GM21423 (cell line): ENCODE results near the gene NECTIN2.
"Not testable (repeated sequence)": the region's sequence is repeated elsewhere in the genome, so short reads cannot be mapped to it uniquely, and the experiment has no call there.

Experiments used
- ATAC-seq: cut with Tn5 transposase; IDR thresholded peaks from one replicate; pipeline ENCODE4 v1.9.1; 2021; ENCODE audit warnings: mild to moderate bottlenecking, moderate library complexity; ENCODE audit not compliant: unreplicated experiment

The NECTIN2 gene

DNA sequence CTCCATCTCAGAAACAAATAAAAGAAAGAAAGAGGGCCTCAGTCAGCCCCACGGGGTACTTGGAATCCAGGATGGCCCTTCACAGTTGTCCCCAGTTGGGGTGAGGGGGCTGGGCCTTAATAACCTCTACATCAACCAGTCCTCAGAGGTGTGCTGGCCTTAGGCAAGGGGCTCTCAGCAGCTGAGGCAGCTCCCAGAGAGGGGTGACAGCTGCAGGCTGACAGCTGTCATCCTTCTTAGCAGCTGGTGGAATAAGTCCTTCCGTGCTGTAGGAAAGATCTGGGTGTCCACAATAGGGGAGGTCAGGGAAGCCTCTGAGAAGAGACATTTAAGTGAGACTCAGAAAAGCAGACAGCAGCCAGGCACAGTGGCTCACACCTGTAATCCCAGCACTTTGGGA lies 29.8 kb upstream of the NECTIN2 start:
- ATAC-seq: no peak

DNA sequence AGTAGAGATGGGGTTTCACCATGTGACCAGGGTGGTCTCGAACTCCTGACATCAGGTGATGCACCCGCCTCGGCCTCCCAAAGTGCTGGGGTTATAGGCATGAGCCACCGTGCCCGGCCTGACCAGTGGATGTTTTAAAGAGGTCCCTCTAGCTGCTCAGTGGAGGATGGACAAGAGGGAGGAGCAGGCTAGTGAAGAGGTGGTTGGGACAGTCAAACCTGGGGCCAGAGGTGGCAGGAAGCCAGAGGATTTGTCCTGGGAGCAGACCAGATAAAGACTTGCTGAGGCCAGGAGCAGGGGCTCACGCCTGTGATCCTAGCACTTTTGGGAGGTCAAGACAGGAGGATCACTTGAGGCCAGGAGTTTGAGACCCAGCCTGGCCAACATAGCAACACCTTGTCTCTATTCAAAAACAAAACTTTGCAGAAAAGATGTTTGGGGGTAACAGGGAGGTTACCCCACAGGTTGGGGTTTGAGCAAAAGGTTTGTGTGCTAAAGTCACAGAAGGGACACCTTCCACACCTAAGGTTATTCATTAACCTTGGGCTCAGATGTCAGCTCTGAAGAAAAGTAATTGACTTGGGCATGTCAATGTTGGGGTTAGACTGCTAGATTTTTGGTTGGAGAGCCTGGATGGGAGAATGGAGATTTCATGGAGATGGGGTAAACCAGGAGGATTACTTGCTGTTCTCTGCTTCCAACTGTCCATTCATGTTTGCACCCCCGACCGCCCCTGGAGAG lies 28.2 kb upstream of the NECTIN2 start:
- no peak for ATAC-seq

DNA sequence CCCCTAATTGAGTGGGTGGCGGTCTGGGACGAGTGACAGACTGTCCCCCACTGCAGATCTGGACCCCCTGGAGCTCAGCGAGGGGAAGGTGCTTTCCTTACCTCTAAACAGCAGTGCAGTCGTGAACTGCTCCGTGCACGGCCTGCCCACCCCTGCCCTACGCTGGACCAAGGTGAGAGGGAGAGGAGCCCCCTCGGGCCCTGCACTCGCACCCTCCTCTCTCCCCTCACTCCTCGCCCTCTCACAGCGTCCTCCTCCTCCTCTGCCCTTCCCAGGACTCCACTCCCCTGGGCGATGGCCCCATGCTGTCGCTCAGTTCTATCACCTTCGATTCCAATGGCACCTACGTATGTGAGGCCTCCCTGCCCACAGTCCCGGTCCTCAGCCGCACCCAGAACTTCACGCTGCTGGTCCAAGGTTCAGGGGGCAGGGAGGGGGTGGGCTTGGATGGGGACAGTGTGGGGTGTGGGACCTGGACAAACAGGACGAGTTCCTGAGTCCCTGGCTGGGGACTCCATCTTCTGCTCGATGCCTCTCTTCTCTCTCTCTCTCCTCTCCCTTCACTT lies 27.5 kb upstream of the NECTIN2 start:
- ATAC-seq: no peak

DNA sequence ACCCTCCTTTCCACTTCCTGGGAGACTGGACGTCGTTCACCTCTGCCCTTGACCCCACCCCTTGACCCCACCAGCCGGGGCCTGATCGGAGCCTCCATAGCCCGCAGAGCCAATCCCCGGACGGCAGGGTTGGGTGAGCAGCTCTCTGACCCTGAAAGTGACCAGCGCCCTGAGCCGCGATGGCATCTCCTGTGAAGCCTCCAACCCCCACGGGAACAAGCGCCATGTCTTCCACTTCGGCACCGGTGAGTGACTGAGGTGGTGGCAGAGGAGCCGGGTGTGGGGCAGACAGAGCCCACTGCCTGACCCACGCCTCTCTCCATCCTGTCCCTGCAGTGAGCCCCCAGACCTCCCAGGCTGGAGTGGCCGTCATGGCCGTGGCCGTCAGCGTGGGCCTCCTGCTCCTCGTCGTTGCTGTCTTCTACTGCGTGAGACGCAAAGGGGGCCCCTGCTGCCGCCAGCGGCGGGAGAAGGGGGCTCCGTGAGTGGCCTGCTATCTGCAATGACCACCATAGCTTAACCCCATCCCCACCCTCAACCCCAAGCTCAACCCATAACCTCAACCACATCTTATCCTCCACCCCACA lies 26.8 kb upstream of the NECTIN2 start:
- ATAC-seq: no peak

DNA sequence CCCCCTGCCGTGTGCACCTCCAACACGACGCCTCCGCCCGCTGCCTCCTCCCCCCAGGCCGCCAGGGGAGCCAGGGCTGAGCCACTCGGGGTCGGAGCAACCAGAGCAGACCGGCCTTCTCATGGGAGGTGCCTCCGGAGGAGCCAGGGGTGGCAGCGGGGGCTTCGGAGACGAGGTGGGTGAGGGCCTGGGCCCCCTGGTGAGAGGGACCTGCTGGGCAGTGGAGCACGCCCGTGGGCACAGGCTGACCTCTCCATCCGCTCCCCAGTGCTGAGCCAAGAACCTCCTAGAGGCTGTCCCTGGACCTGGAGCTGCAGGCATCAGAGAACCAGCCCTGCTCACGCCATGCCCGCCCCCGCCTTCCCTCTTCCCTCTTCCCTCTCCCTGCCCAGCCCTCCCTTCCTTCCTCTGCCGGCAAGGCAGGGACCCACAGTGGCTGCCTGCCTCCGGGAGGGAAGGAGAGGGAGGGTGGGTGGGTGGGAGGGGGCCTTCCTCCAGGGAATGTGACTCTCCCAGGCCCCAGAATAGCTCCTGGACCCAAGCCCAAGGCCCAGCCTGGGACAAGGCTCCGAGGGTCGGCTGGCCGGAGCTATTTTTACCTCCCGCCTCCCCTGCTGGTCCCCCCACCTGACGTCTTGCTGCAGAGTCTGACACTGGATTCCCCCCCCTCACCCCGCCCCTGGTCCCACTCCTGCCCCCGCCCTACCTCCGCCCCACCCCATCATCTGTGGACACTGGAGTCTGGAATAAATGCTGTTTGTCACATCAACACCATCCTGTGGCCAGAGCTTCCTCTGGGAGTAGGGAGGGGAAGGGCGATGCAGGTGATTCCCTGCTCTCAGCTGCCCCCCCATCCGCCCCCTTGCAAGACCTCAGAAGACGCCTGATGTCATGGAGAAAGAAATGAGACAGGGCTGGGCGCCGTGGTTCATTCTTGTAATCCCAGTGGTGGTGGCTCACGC lies 25.2 kb upstream of the NECTIN2 start:
- no peak for ATAC-seq

DNA sequence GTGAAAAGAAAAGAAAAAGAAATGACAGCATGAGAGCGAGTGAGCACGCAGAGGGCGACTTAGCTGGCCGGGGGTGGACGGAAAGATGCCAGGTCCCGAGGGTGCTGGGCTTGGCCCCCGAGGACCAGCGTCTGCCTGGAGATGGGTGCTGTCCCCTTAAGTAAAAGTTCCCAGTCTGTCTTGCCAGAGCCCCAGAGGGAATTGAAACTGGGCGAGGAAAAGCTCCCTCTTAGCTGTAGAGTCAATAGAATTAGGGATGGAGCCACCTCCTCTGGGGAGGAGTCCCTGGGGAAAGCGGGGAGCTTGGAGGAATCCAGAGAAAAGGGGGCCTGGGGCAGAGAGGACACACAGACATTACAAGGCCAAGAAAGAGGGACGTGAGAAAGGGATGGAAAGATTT lies 23.9 kb upstream of the NECTIN2 start:
- ATAC-seq: no peak

DNA sequence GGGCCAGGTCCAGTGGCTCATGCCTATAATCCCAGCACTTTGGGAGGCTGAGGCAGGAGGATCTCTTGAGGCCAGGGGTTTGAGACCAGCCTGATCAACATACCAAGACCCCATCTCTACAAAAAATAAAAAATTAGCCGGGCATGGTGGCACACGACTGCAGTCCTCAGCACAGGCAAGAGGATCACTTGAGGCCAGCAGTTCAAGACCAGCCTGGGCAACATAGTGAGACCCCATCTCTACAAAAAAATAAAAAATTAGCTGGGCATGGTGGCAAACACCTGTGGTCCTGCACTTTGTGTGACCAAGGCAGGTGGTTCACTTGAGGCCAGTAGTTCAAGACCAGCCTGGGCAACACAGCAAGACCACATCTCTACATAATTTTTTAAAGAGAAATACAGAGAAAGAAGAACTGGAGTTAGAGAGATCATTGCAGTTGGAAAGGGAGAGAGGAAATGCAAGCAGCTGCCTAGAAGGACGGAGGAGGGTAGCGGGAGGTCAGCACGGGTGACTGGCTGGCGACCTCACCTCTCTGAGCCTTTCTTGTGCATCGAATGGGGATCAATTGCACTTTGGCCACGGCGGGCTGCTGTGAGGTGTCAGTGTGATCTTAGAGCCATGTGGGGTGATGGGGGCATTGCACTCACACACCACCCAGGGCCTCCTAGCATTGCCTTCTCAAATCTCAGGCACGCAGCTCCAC lies 23.3 kb upstream of the NECTIN2 start:
- ATAC-seq: no peak

DNA sequence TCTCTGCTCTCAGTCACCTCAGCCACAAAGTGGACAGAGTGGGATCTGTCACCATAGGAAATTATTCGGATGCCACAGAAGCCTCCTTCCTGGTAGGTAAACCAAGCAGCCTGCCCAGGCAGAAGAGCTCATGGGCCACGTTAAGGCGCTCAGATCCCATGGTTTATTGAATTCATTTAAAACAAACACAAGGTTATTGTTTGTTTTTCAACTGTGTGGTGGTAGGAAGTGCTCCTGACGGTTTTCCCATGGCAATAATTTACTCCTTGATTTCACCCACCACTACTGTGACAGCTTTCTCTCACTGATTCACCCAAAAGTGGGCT lies 22.8 kb upstream of the NECTIN2 start:
- no peak for ATAC-seq

DNA sequence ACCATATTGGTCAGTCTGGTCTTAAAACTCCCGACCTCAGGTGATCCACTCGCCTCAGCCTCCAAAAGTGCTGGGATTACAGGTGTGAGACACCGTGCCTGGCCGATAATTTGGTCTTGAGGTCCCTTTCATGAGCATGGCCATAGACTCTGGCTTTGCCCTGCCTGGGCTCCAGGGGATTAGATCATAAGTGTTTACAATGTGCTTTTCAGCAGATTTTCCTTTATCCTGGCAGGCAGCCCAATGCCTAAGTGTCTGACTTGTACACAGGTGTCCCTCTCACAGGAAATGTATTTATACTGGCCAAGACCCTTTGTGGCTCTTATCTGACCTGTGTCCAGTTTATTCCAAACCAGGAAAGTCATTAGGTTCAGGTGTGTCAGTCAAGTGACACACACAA lies 21.3 kb upstream of the NECTIN2 start:
- ATAC-seq: no peak

DNA sequence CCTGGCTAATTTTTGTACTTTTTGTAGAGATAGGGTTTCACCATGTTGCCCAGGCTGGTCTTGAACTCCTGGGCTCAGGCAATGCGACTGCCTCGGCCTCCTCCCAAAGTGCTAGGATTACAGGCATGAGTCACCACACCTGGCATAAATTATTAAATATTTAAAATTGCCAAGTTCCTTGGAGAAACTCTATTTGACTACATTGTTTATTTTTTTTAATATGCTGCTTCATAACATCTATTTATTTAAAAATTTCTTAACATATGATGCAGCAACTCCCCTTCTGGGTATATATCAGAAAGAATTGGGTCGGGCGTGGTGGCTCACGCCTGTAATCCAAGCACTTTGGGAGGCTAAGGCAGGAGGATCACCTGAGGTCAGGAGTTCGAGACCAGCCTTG lies 13.2 kb upstream of the NECTIN2 start:
- not testable (repeated sequence) for ATAC-seq

DNA sequence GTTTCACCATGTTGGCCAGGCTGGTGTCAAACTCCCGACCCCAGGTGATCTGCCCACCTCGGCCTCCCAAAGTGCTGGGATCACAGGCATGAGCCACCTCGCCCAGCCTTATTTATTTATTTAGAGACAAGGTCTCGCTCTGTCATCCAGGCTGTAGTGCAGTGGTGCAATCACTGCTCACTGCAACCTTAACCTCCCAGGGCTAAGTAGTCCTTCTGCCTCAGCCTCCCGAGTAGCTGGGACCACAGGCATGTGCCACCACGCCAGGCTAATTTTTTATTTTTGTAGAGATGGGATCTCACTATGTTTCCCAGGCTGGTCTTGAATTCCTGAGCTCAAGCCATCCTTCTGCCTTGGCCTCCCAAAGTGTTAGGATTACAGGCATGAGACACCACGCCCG lies 11.7 kb upstream of the NECTIN2 start:
- not testable (repeated sequence) for ATAC-seq

DNA sequence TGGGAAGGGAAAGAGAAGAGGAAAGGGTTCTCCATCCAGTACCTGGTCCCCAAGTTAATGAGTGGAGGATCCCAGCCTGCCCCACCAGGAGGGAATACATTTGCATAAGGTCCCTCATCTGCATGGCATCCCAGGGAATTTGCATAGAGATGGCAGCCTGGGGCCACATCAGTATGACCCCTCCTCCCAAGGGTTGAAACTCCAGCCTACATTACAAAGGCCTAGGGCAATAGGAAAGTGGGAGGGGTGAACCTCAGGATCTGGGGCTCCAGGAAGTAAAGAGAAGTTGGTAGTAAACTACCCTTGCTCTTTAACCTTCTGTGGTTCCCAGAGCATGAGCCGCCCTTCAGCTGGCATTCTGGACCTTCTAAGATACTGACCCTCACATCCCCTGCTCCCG lies 6.8 kb upstream of the NECTIN2 start:
- no peak for ATAC-seq

DNA sequence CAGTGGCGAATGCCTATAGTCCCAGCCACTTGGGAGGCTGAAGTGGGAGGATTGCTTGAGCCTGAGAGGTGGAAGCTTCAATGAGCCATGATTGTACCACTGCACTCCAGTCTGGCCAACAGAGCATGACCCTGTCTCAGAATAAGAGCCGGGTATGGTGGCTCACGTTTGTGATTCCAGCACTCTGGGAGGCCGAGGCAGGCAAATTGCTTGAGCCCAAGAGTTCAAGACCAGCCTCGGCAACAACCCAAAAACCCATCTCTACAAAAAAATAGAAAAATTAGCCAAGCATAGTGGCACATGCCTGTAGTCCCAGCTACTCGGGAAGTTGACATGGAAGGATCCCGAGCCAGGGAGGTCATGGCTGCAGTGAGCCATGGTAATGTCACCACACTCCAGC lies 5.3 kb upstream of the NECTIN2 start:
- ATAC-seq: no peak

DNA sequence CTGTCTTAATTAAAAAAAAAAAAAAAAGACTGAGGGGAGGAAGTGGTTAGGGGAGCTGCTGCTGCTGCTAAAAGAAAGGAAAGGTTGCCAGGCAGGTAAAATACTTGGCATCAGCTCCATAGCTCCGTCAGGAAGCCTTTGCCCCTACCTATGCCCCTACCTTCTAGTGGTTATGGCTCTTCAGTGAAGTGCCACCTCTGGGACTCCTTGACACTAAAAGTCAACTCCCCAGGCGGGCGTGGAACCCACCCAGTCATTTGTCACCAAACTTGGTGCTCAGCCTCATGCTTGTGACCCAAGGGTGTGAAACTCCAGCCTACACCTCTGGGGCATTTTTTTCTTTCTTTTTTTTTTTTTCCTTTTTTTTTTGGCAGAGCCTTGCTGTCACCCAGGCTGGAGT lies 4.9 kb upstream of the NECTIN2 start:
- ATAC-seq: no peak

DNA sequence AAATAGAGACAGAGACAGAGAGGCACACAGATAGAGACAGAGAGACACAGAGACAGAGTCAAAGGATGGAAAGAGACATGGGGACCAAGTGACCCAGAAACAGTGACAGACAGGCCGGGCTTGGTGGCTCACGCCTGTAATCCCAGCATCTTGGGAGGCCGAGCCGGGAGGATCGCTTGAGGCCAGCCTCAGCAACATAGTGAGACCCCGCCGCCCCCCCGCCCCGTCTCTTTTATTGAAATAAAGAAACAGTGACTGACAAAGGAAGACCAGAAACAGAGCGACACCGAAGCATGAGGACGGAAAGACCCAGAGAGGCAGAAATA lies 848 bp upstream of the NECTIN2 start:
- no peak for ATAC-seq

DNA sequence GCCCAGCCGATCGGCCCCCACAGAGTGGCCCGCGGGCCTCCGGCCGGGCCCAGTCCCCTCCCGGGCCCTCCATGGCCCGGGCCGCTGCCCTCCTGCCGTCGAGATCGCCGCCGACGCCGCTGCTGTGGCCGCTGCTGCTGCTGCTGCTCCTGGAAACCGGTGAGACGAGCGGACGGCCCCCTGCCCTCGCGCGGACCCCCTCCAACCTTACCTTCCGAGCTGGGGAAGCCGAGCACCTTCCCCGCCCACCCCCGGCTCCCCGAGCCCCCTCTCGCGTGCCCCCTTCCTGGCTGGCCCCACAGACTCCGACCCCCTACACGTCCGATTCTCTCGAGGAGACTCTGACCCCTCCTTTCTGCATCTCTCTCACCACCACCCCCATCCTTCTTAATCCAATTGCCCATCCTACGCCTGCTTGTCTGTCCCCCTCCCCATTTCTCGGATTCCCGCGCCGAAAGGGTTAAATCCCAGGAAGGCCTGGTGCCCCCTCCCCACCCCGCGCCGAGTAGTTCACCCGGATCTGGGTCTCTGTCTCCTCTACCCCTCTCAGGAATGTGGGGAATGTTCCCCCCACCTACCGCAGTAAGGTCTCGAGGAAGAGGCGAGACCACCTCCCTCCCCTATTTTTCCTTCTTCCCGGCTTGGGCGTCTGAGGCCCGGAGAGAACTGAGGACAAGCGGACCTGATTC lies 502 bp downstream of the NECTIN2 start:
- ATAC-seq: no peak

DNA sequence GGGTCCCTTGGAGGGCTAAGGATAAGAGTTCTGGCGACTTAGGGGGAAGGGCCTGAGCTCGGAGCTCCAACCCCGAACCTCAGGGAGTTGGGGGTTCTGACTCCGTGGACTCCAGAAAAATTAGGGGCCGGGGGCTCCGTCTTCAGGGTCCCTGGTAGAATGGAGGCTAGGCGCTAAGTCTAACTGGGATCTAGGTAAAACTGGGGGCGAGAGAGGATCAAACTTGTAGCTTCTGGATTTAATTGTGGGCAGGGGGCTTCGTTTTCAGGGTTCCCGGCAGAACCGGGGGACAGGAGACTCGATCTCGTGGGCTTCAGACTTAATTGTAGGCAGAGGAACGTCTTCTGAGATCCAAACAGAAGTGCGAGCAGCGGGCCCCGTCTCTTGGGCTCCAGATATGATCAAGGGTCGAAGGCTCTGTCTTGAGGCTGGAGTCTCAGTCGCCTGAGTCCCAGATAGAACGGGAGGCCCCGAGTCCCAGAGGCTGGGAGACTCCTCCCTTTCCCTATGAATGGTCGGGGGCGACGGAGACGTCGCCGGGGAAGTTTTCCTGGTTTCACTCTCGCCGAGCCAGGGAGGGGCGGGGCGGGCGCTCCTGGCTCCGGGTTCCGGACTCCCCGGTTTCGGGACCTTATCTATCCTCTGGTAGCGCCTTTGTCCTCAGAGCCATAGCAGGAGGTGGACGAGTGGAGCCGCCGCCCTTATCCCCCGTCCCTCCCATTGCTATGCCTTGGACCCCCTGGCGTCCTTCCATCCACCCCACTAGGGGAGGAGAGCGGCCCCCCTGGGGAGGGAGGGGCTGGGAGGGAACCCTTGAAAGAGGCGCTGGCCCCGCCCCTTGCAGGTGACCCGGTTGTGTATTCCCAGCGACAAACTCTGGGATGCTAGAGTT lies 1.3 kb downstream of the NECTIN2 start:
- no peak for ATAC-seq

DNA sequence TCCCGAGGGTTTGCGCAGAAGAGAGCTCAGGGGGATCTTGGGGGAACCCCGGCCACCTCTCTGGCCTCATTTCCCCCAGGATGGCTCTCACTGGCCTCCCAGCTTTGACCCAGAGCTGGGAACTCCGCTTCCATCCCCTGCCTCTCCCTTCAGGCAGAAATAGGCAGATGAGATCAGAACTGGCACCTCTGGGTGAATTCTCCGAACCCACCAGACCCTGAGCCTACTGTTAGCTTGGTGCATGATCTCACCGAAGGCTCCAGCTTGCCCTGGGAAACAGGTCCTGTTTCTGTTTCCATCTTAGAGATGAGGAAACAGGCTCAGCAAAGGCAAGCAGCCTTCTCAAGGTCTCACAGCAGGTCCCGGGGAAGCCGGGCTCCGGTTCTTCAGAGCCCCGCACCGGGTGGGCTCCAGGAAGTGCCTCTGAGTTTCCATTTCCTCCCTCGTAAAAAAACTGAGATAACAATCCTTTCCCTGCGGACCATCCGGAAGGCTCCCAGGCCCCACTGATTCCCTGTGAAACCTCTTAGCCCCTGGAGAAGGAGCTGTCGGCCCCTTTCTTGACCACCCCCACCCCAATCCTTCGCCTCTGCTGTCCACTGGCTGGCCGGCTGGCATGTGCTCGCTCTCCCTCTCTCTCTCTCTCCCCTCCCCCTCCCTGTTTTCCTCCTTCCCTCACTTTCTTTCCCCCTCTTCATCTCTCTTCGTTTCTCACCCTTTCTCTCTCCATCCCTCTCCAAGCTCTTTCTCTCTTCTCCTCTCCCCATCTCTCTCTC lies 2.1 kb downstream of the NECTIN2 start:
- no peak for ATAC-seq
